H9 (cell line): ENCODE measurements around the gene DIPK1C. TPM values are rescaled to one million over a fixed set of nuclear protein-coding genes. Genes with fewer than 3 reads are reported as not detected.

Source experiments
- DNase-seq: peaks from one replicate; pipeline ENCODE4 v3.0.0-alpha.2; 2017
- H2AFZ ChIP-seq: one replicate; pipeline ENCODE4 v1.6.1; 2013; ENCODE audit warnings: mild to moderate bottlenecking, low read length, control low read depth, moderate library complexity
- H2AK5ac ChIP-seq: 2 replicates; pipeline ENCODE4 v1.6.1; 2013; ENCODE audit warnings: low read length, control low read depth, mixed read lengths; ENCODE audit not compliant: insufficient read length
- H2BK120ac ChIP-seq: one replicate; pipeline ENCODE4 v1.6.1; 2013; ENCODE audit warnings: low read depth, mild to moderate bottlenecking, low read length, control low read depth, inconsistent platforms; ENCODE audit not compliant: poor library complexity, severe bottlenecking
- H2BK12ac ChIP-seq: 2 replicates; pipeline ENCODE4 v1.6.1; 2013; ENCODE audit warnings: low read length, control low read depth, mixed read lengths, low read depth; ENCODE audit not compliant: insufficient read length
- H2BK15ac ChIP-seq: 2 replicates; pipeline ENCODE4 v1.6.1; 2013; ENCODE audit warnings: low read depth, low read length, control low read depth
- H2BK20ac ChIP-seq: one replicate; pipeline ENCODE4 v1.6.1; 2013; ENCODE audit warnings: low read depth, mild to moderate bottlenecking, low read length, control low read depth, inconsistent platforms; ENCODE audit not compliant: poor library complexity, severe bottlenecking
- H2BK5ac ChIP-seq: 2 replicates; pipeline ENCODE4 v1.6.1; 2013; ENCODE audit warnings: low read length, control low read depth, mixed read lengths; ENCODE audit not compliant: insufficient read length
- H3K14ac ChIP-seq: 2 replicates; pipeline ENCODE4 v1.6.1; 2013; ENCODE audit warnings: low read length, control low read depth; ENCODE audit not compliant: insufficient read depth
- H3K18ac ChIP-seq: 2 replicates; pipeline ENCODE4 v1.6.1; 2013; ENCODE audit warnings: low read depth, mild to moderate bottlenecking, mixed read lengths, low read length, control low read depth; ENCODE audit not compliant: insufficient read length
- H3K23ac ChIP-seq: 2 replicates; pipeline ENCODE4 v1.6.1; 2013; ENCODE audit warnings: low read length, control low read depth, mixed read lengths, low read depth; ENCODE audit not compliant: insufficient read length
- H3K23me2 ChIP-seq: 2 replicates; pipeline ENCODE4 v1.6.1; 2013; ENCODE audit warnings: low read depth, mild to moderate bottlenecking, mixed read lengths, low read length, control low read depth; ENCODE audit not compliant: insufficient read length, poor library complexity, severe bottlenecking
- H3K27ac ChIP-seq: 2 replicates; pipeline ENCODE4 v1.5.1; 2013; ENCODE audit warnings: low read length, control low read depth, mixed read lengths, low read depth; ENCODE audit not compliant: insufficient read length
- H3K27me3 ChIP-seq: 2 replicates; pipeline ENCODE4 v1.6.1; 2013; ENCODE audit warnings: low read length, control low read depth, inconsistent platforms; ENCODE audit not compliant: insufficient read depth
- H3K4ac ChIP-seq: 2 replicates; pipeline ENCODE4 v1.6.1; 2013; ENCODE audit warnings: low read depth, mild to moderate bottlenecking, control low read depth, inconsistent platforms, low read length, moderate library complexity
- H3K4me1 ChIP-seq: 2 replicates; pipeline ENCODE4 v1.6.1; 2013; ENCODE audit warnings: low read length, control low read depth, inconsistent platforms; ENCODE audit not compliant: insufficient read depth
- H3K4me2 ChIP-seq: 2 replicates; pipeline ENCODE4 v1.6.1; 2013; ENCODE audit warnings: low read length, control low read depth, mixed read lengths; ENCODE audit not compliant: insufficient read length, insufficient read depth
- H3K56ac ChIP-seq: 2 replicates; pipeline ENCODE4 v1.6.1; 2013; ENCODE audit warnings: low read depth, mild to moderate bottlenecking, mixed read lengths, low read length, control low read depth; ENCODE audit not compliant: insufficient read length
- H3K79me1 ChIP-seq: 2 replicates; pipeline ENCODE4 v1.6.1; 2013; ENCODE audit warnings: low read depth, mild to moderate bottlenecking, moderate library complexity, low read length, control low read depth, inconsistent platforms; ENCODE audit not compliant: insufficient read depth, poor library complexity, severe bottlenecking
- H3K79me2 ChIP-seq: 2 replicates; pipeline ENCODE4 v1.6.1; 2013; ENCODE audit warnings: low read length, control low read depth, inconsistent platforms; ENCODE audit not compliant: insufficient read depth
- H3K9ac ChIP-seq: 2 replicates; pipeline ENCODE4 v1.6.1; 2013; ENCODE audit warnings: low read length, control low read depth, mixed read lengths; ENCODE audit not compliant: insufficient read length; ENCODE audit errors: extremely low read depth
- H3K9me3 ChIP-seq: one replicate; pipeline ENCODE4 v1.6.1; 2013; ENCODE audit warnings: low read depth, low read length, inconsistent platforms; ENCODE audit not compliant: control insufficient read depth
- H3T11ph ChIP-seq: one replicate; pipeline ENCODE4 v1.6.1; 2013; ENCODE audit warnings: mild to moderate bottlenecking, low read length, control low read depth, inconsistent platforms
- H4K20me1 ChIP-seq: one replicate; pipeline ENCODE4 v1.6.1; 2013; ENCODE audit not compliant: control insufficient read depth, insufficient read length, insufficient read depth
- H4K5ac ChIP-seq: 2 replicates; pipeline ENCODE4 v1.6.1; 2013; ENCODE audit warnings: low read depth, mild to moderate bottlenecking, mixed read lengths, low read length, control low read depth; ENCODE audit not compliant: insufficient read length
- H4K8ac ChIP-seq: replicated peaks from 2 replicates; pipeline ENCODE4 v1.6.1; 2013; ENCODE audit warnings: low read length, control low read depth, mixed read lengths, low read depth; ENCODE audit not compliant: insufficient read length
- H4K91ac ChIP-seq: 2 replicates; pipeline ENCODE4 v1.6.1; 2013; ENCODE audit warnings: low read depth, mild to moderate bottlenecking, moderate library complexity, mixed read lengths, low read length, control low read depth; ENCODE audit not compliant: insufficient read length
- H3K27ac Mint-ChIP-seq, 3 experiments: 2 replicates in 2 of 3; 3 replicates in 1 of 3; pipeline ENCODE4 v1.8.0; 2020 to 2021; ENCODE audit warnings: mixed read lengths in 3 of 3, mild to moderate bottlenecking in 1 of 3, moderate library complexity in 1 of 3
- H3K27me3 Mint-ChIP-seq: 2 replicates; pipeline ENCODE4 v1.8.0; 2021; ENCODE audit warnings: low read depth, mild to moderate bottlenecking, moderate library complexity, mixed read lengths
- H3K36me3 Mint-ChIP-seq, 3 experiments: 2 replicates in 2 of 3; 3 replicates in 1 of 3; pipeline ENCODE4 v1.8.0; 2020 to 2021; ENCODE audit warnings: low read depth in 3 of 3, mixed read lengths in 3 of 3; ENCODE audit not compliant: insufficient read depth in 1 of 3
- H3K4me1 Mint-ChIP-seq, 2 experiments: 2 replicates each; pipeline ENCODE4 v1.8.0; 2020; ENCODE audit warnings: mixed read lengths in 2 of 2
- H3K4me3 Mint-ChIP-seq, 2 experiments: 2 replicates in 1 of 2; 3 replicates in 1 of 2; pipeline ENCODE4 v1.8.0; 2020 to 2021; ENCODE audit warnings: mild to moderate bottlenecking in 2 of 2, mixed read lengths in 2 of 2, moderate library complexity in 1 of 2
- H3K9me3 Mint-ChIP-seq, 2 experiments: 2 replicates in 1 of 2; 3 replicates in 1 of 2; pipeline ENCODE4 v1.8.0; 2020; ENCODE audit warnings: mild to moderate bottlenecking in 2 of 2, mixed read lengths in 2 of 2, moderate library complexity in 1 of 2
- CTCF ChIP-seq: fragments of 200-600 bp; sonication (generic); conservative IDR thresholded peaks from 3 replicates; pipeline ENCODE4 v1.8.0; 2021; ENCODE audit warnings: antibody characterized with exemption, mild to moderate bottlenecking
- WGBS: extraction: QIAGEN DNeasy Blood & Tissue Kit; methylation state at CpG from one replicate; pipeline ENCODE4 v1.1.7; 2013; ENCODE audit warnings: missing lambda C conversion rate, low lambda C conversion rate, mixed read lengths; ENCODE audit not compliant: insufficient read length; ENCODE audit errors: extremely low coverage; 5-methylcytosine and 5-hydroxymethylcytosine counted together
- total RNA-seq: library from RNA; stranded (reverse); gene quantifications from 2 replicates; pipeline ENCODE4 v1.2.1, GENCODE V29; 2021

Gene DIPK1C
- total RNA-seq, 1 experiment from 2014 or later, result not detected

GRCh38 chr18:74463254-74463653, 6.1 kb upstream of the DIPK1C start:
- no peak overlapping the region for H3K4me2 ChIP-seq
- no peak overlapping the region for H2BK120ac ChIP-seq
- Mint-ChIP-seq H3K9me3 (no peaks in the 10 kb centered on the region), H3K4me3 (no peak overlapping the region), H3K36me3 (no peaks in the 10 kb centered on the region), H3K4me1 (peaks cover 2 to 9% of the 10 kb centered on the region in 2 experiments; a peak in 2 of 4 replicates), H3K27ac (no peak overlapping the region), H3K27me3 (peaks cover 36% of the 10 kb centered on the region)
- no peak overlapping the region for H4K5ac ChIP-seq
- TF ChIP-seq CTCF, result no peak
- H3K23me2 ChIP-seq, result no peaks in the 10 kb centered on the region
- no peak overlapping the region for H3K23ac ChIP-seq
- no CpG with 5 or more reads among the region's 8 CpGs for WGBS
- H4K20me1 ChIP-seq, result no peaks in the 10 kb centered on the region
- H2BK5ac ChIP-seq, result no peak overlapping the region
- H3K9ac ChIP-seq, result no peak overlapping the region
- no peaks in the 10 kb centered on the region for H3K79me2 ChIP-seq
- H2AK5ac ChIP-seq, result no peak overlapping the region
- H3K4me1 ChIP-seq, result no peaks in the 10 kb centered on the region
- H3K27me3 ChIP-seq, result peaks cover 6% of the 10 kb centered on the region; the same call in 1 of the 2 replicates
- no peak overlapping the region for H2BK20ac ChIP-seq
- H3K18ac ChIP-seq, result no peak overlapping the region
- H3K56ac ChIP-seq, result no peak overlapping the region
- no peak overlapping the region for H2BK15ac ChIP-seq
- no peak overlapping the region for H3K4ac ChIP-seq
- H3K27ac ChIP-seq, result no peak overlapping the region
- H4K91ac ChIP-seq, result no peak overlapping the region
- no peak overlapping the region for H2BK12ac ChIP-seq
- no peaks in the 10 kb centered on the region for H3K79me1 ChIP-seq
- H3K9me3 ChIP-seq, result no peaks in the 10 kb centered on the region
- no peak for DNase-seq
- H3T11ph ChIP-seq, result no peak overlapping the region
- H3K14ac ChIP-seq, result no peak overlapping the region
- no peak overlapping the region for H2AFZ ChIP-seq
- H4K8ac ChIP-seq, result no peak overlapping the region
